GM19397 (cell line): ENCODE results near the gene PRDX5.

Source experiments
- ATAC-seq: cut with Tn5 transposase; IDR thresholded peaks from one replicate; pipeline ENCODE4 v1.9.1; 2021; ENCODE audit warnings: mild to moderate bottlenecking, moderate library complexity; ENCODE audit not compliant: unreplicated experiment

Gene PRDX5

GRCh38 chr11:64359712-64360445 lies 42.0 kb downstream of the PRDX5 start:
- ATAC-seq, result no peak

- no peak for ATAC-seq
Observed at GRCh38 chr11:64360448-64360921, 42.6 kb downstream of the PRDX5 start.

GRCh38 chr11:64361659-64362058 lies 43.7 kb downstream of the PRDX5 start:
- ATAC-seq, result no peak

- no peak for ATAC-seq
Observed at GRCh38 chr11:64362339-64362738, 44.4 kb downstream of the PRDX5 start.

- no peak for ATAC-seq
Observed at GRCh38 chr11:64364435-64364834, 46.5 kb downstream of the PRDX5 start.

GRCh38 chr11:64364911-64365310 lies 47.0 kb downstream of the PRDX5 start:
- no peak for ATAC-seq

GRCh38 chr11:64366751-64367150 lies 48.8 kb downstream of the PRDX5 start:
- ATAC-seq, result no peak

- ATAC-seq, result no peak
Observed at GRCh38 chr11:64367931-64368672, 50.2 kb downstream of the PRDX5 start.

GRCh38 chr11:64368673-64369074 lies 50.8 kb downstream of the PRDX5 start:
- ATAC-seq, result no peak

GRCh38 chr11:64369440-64370421 lies 51.8 kb downstream of the PRDX5 start:
- ATAC-seq, result no peak

- ATAC-seq, result no peak
Observed at GRCh38 chr11:64371201-64371600, 53.3 kb downstream of the PRDX5 start.
